ENCODE data around the gene HOXB2.

GRCh38 chr17:48543107-48543853 lies 1.6 kb downstream of the HOXB2 start:
- TF ChIP-seq CTCF (IDR thresholded peaks at IDR 0.05) = peak in 1 of 7 experiments; percentile 9
- no peak for TF ChIP-seq EP300 (IDR thresholded peaks at IDR 0.05)
- no peak for TF ChIP-seq POLR2A (IDR thresholded peaks at IDR 0.05)
